Uterus (tissue), 2 donors: ENCODE data around the gene ROCK2.

Experiments used
- POLR2A ChIP-seq, 2 donors: fragments of 450-650 bp; IDR thresholded peaks; one replicate each; pipeline ENCODE4 v1.6.1; 2016; ENCODE audit warnings: antibody characterized with exemption in 2 of 2, mild to moderate bottlenecking in 1 of 2, moderate library complexity in 1 of 2
- TF ChIP-seq, protein P1 (sequence below), 4 experiments: fragments of 200-600 bp in 2 of 4; fragments of 450-650 bp in 2 of 4; sonication (generic) in 2 of 4; IDR thresholded peaks; one replicate each; pipeline ENCODE4 v1.5.1; 2016 to 2019; ENCODE audit warnings: antibody characterized with exemption in 4 of 4, mild to moderate bottlenecking in 2 of 4, moderate library complexity in 1 of 4

DNA sequence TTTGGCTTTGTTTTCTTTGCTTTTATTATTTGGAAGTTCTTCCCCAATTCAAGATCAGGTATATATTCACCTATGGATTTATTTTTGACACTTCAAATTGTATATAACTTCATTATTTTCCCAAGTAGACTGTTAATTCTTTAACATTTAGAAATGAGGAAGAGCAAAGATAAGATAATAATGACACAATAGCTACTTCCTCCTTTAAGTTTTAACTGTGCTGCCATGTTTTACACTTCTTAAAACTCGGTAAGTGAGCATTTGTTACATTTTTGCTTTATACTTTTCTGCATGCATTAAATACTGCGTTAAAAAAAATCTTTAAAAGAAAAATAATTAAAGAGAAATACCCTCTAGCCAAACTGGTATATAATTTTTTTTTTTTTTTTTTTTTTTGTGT, 156.7 kb downstream of the ROCK2 start:
- TF ChIP-seq, protein P1, sequence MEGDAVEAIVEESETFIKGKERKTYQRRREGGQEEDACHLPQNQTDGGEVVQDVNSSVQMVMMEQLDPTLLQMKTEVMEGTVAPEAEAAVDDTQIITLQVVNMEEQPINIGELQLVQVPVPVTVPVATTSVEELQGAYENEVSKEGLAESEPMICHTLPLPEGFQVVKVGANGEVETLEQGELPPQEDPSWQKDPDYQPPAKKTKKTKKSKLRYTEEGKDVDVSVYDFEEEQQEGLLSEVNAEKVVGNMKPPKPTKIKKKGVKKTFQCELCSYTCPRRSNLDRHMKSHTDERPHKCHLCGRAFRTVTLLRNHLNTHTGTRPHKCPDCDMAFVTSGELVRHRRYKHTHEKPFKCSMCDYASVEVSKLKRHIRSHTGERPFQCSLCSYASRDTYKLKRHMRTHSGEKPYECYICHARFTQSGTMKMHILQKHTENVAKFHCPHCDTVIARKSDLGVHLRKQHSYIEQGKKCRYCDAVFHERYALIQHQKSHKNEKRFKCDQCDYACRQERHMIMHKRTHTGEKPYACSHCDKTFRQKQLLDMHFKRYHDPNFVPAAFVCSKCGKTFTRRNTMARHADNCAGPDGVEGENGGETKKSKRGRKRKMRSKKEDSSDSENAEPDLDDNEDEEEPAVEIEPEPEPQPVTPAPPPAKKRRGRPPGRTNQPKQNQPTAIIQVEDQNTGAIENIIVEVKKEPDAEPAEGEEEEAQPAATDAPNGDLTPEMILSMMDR (IDR thresholded peaks at IDR 0.05) = no peak
- TF ChIP-seq POLR2A (IDR thresholded peaks at IDR 0.05) = no peak
